ENCODE data around the gene LUZP4. TPM values are rescaled to one million over a fixed set of nuclear protein-coding genes. Genes with fewer than 3 reads are reported as not detected.
"Not testable (repeated sequence)": the region's sequence is repeated elsewhere in the genome, so short reads cannot be mapped to it uniquely, and the experiment has no call there.

LUZP4 gene
- total and polyA plus RNA-seq, 2 donors from 2014 or later = not detected

DNA sequence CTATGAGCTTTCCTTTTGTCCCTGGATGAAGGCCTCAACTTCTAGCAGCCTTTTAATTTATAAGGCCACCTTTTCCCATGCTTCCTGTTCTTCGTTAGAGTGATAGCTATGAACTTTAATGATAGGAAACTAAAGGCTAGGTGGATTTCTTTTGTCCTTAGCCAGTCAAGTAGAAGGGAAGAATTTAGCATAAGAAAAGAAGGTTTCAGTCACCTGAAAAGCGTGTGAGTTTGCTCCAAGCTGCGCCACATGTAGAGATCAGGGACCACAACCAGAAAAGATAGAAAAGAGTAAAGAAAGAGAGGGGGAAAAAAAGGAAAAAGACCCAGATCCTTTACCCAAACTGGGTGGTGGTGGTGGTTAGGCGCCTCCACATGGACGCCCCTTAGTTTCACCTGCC, 28.6 kb downstream of the LUZP4 start:
- intact Hi-C loops (cut with DNase I) = no loop called here
- TF ChIP-seq, protein P1, sequence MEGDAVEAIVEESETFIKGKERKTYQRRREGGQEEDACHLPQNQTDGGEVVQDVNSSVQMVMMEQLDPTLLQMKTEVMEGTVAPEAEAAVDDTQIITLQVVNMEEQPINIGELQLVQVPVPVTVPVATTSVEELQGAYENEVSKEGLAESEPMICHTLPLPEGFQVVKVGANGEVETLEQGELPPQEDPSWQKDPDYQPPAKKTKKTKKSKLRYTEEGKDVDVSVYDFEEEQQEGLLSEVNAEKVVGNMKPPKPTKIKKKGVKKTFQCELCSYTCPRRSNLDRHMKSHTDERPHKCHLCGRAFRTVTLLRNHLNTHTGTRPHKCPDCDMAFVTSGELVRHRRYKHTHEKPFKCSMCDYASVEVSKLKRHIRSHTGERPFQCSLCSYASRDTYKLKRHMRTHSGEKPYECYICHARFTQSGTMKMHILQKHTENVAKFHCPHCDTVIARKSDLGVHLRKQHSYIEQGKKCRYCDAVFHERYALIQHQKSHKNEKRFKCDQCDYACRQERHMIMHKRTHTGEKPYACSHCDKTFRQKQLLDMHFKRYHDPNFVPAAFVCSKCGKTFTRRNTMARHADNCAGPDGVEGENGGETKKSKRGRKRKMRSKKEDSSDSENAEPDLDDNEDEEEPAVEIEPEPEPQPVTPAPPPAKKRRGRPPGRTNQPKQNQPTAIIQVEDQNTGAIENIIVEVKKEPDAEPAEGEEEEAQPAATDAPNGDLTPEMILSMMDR (IDR thresholded peaks at IDR 0.05; ENCODE audit: borderline replicate concordance, extremely low read depth, insufficient read depth) = no peak
- Histone ChIP-seq H3K27me3 (ENCODE audit: control insufficient read depth, insufficient read depth, low read length) (peaks cover 3% of the 10 kb centered on the region), H3K9ac (ENCODE audit: low read length in 3 of 3) (no peak overlapping the region), H3K36me3 (ENCODE audit: control insufficient read depth in 2 of 3, insufficient read depth in 3 of 3, low read length in 3 of 3) (no peaks in the 10 kb centered on the region), H3K4me1 (ENCODE audit: control insufficient read depth in 2 of 3, insufficient read depth in 2 of 3, low read depth in 1 of 3, low read length in 3 of 3) (no peaks in the 10 kb centered on the region), H3K27ac (ENCODE audit: low read depth in 2 of 2, low read length in 2 of 2) (no peak overlapping the region), H3K9me3 (ENCODE audit: control insufficient read depth in 2 of 3, insufficient read depth in 1 of 3, low read length in 3 of 3) (no peaks in the 10 kb centered on the region), H3K4me3 (ENCODE audit: low read length in 3 of 3) (no peak overlapping the region)
- FAIRE-seq (no peak), DNase-seq (no peak)

DNA sequence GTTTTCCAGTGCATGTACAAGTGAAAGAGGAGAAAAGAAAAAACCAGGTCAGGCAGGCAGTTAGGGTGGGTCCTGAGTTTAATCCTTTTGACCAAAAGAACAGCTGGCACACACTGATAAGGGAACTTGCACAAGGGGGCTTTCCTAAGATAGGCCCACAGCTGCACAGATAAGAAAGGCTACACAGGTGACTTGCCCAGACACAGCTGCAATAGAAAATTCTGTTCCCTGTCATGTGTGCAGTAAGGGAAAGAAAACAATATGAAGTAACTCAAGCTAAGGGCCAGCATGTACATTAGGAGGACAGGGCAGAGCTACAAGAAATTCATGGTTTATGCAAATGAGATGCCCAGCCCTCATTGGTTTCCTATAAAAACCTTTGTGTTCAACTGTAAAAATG, 32.9 kb downstream of the LUZP4 start:
- no peak for FAIRE-seq
- Histone ChIP-seq H3K9ac (ENCODE audit: low read length in 3 of 3) (no peak overlapping the region), H3K4me3 (ENCODE audit: low read length in 3 of 3) (no peak overlapping the region), H3K9me3 (ENCODE audit: control insufficient read depth in 2 of 3, insufficient read depth in 1 of 3, low read length in 3 of 3) (no peaks in the 10 kb centered on the region), H3K4me1 (ENCODE audit: control insufficient read depth in 2 of 3, insufficient read depth in 2 of 3, low read depth in 1 of 3, low read length in 3 of 3) (no peaks in the 10 kb centered on the region), H3K27ac (ENCODE audit: low read depth in 2 of 2, low read length in 2 of 2) (no peak overlapping the region), H3K36me3 (ENCODE audit: control insufficient read depth in 2 of 3, insufficient read depth in 3 of 3, low read length in 3 of 3) (no peaks in the 10 kb centered on the region), H3K27me3 (ENCODE audit: control insufficient read depth, insufficient read depth, low read length) (peaks cover 6% of the 10 kb centered on the region)
- intact Hi-C loops (cut with DNase I) = no loop called here
- TF ChIP-seq, protein P1 (IDR thresholded peaks at IDR 0.05; ENCODE audit: borderline replicate concordance, extremely low read depth, insufficient read depth) = no peak
- DNase-seq = no peak

DNA sequence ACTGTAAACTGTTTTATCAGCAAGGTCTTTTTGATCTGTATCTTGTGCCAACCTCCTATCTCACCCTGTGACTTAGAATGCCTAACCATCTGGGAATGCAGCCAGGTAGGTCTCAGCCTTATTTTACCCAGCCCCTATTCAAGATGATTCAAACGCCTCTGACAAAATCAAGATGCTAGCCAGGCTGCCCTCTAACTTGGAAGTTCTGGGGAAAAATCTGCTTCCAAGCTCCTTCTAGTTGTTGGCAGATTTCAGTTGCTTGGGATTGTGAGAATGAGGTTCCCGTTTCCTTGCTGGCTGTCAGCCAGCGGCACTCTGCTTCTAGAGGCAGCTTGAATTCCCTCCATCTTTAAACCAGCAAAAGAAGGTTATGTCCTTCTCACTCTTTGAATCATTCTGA, 34.7 kb downstream of the LUZP4 start:
- Histone ChIP-seq H3K9ac (ENCODE audit: low read length in 3 of 3) (no peak overlapping the region), H3K4me3 (ENCODE audit: low read length in 3 of 3) (no peak overlapping the region), H3K4me1 (ENCODE audit: control insufficient read depth in 2 of 3, insufficient read depth in 2 of 3, low read depth in 1 of 3, low read length in 3 of 3) (no peaks in the 10 kb centered on the region), H3K27ac (ENCODE audit: low read depth in 2 of 2, low read length in 2 of 2) (no peak overlapping the region), H3K36me3 (ENCODE audit: control insufficient read depth in 2 of 3, insufficient read depth in 3 of 3, low read length in 3 of 3) (no peaks in the 10 kb centered on the region), H3K27me3 (ENCODE audit: control insufficient read depth, insufficient read depth, low read length) (peaks cover 9% of the 10 kb centered on the region), H3K9me3 (ENCODE audit: control insufficient read depth in 2 of 3, insufficient read depth in 1 of 3, low read length in 3 of 3) (no peaks in the 10 kb centered on the region)
- no peak for FAIRE-seq
- intact Hi-C loops (cut with DNase I) = no loop called here
- TF ChIP-seq, protein P1 (IDR thresholded peaks at IDR 0.05; ENCODE audit: borderline replicate concordance, extremely low read depth, insufficient read depth) = no peak
- DNase-seq = peak in 2 of 5 donors; percentile 48 to 70

DNA sequence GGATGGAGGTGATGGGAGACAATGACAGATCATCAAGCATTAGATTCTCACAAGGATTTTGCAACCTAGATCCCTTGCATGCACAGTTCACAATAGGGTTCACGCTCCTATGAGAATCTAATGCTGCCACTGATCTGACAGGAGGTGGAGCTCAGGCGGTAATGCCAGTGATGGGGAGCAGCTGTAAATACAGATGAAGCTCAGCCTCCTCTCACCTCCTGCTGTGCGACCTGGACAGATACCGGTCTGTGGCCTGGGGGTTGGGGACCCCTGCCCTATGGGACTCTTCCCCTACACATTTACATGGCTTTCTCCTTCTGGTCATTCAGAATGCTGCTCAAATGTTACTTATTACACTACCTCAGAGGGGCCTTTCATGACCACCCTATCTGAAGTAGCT, 39.8 kb downstream of the LUZP4 start:
- intact Hi-C loops (cut with DNase I); H3K36me3 ChIP-seq (ENCODE audit: control insufficient read depth in 2 of 3, insufficient read depth in 3 of 3, low read length in 3 of 3); H3K4me3 ChIP-seq (ENCODE audit: low read length in 3 of 3); H3K27me3 ChIP-seq (ENCODE audit: control insufficient read depth, insufficient read depth, low read length); DNase-seq; H3K27ac ChIP-seq (ENCODE audit: low read depth in 2 of 2, low read length in 2 of 2); H3K4me1 ChIP-seq (ENCODE audit: control insufficient read depth in 2 of 3, insufficient read depth in 2 of 3, low read depth in 1 of 3, low read length in 3 of 3); FAIRE-seq; H3K9me3 ChIP-seq (ENCODE audit: control insufficient read depth in 2 of 3, insufficient read depth in 1 of 3, low read length in 3 of 3); H3K9ac ChIP-seq (ENCODE audit: low read length in 3 of 3): not testable (repeated sequence)
